KMS-11 (cell line): ENCODE measurements around the gene MTA1.

ENCODE experiments used
- H2AFZ ChIP-seq: fragments of 200-600 bp; sonication (generic); 2 replicates; pipeline ENCODE4 v1.6.1; 2016; ENCODE audit warnings: antibody characterized with exemption, mixed run types, low read depth
- H3K27ac ChIP-seq: fragments of 200-600 bp; sonication (generic); 2 replicates; pipeline ENCODE4 v1.6.1; 2016; ENCODE audit warnings: mild to moderate bottlenecking, mixed run types
- H3K27me3 ChIP-seq: fragments of 200-600 bp; sonication (generic); 2 replicates; pipeline ENCODE4 v1.6.1; 2017; ENCODE audit warnings: mild to moderate bottlenecking, low read depth, mixed run types, moderate library complexity; ENCODE audit not compliant: insufficient read depth
- H3K36me3 ChIP-seq: fragments of 200-600 bp; sonication (generic); 2 replicates; pipeline ENCODE4 v1.6.1; 2017; ENCODE audit warnings: mild to moderate bottlenecking, mixed run types; ENCODE audit not compliant: insufficient read depth
- H3K4me1 ChIP-seq: fragments of 200-600 bp; sonication (generic); 2 replicates; pipeline ENCODE4 v1.6.1; 2016; ENCODE audit warnings: mild to moderate bottlenecking, low read depth, mixed run types; ENCODE audit not compliant: poor library complexity, severe bottlenecking
- H3K4me2 ChIP-seq: fragments of 200-600 bp; sonication (generic); 2 replicates; pipeline ENCODE4 v1.7.0; 2016; ENCODE audit warnings: mild to moderate bottlenecking, mixed run types
- H3K4me3 ChIP-seq: fragments of 200-600 bp; sonication (generic); IDR thresholded peaks from 2 replicates; pipeline ENCODE4 v1.6.1; 2017; ENCODE audit warnings: low read depth, low read length, mixed read lengths; ENCODE audit not compliant: insufficient read depth
- H3K79me2 ChIP-seq: fragments of 200-600 bp; sonication (generic); 2 replicates; pipeline ENCODE4 v1.6.1; 2016; ENCODE audit warnings: low read depth, mixed run types; ENCODE audit not compliant: insufficient read depth
- H3K9ac ChIP-seq: fragments of 200-600 bp; sonication (generic); 2 replicates; pipeline ENCODE4 v1.6.1; 2016; ENCODE audit warnings: mild to moderate bottlenecking, mixed run types
- H4K20me1 ChIP-seq: fragments of 200-600 bp; sonication (generic); 2 replicates; pipeline ENCODE4 v1.6.1; 2016; ENCODE audit warnings: mild to moderate bottlenecking, mixed run types; ENCODE audit not compliant: insufficient read depth
- TF ChIP-seq, protein P1 (sequence below): fragments of 200-600 bp; sonication (generic); conservative IDR thresholded peaks from 2 replicates; pipeline ENCODE4 v1.6.1; 2017; ENCODE audit warnings: low read depth, mild to moderate bottlenecking, antibody characterized with exemption, low read length, moderate library complexity, mixed read lengths

The MTA1 gene

GRCh38 chr14:105421723-105422615 is 2.3 kb downstream of the MTA1 start:
- TF ChIP-seq, protein P1, sequence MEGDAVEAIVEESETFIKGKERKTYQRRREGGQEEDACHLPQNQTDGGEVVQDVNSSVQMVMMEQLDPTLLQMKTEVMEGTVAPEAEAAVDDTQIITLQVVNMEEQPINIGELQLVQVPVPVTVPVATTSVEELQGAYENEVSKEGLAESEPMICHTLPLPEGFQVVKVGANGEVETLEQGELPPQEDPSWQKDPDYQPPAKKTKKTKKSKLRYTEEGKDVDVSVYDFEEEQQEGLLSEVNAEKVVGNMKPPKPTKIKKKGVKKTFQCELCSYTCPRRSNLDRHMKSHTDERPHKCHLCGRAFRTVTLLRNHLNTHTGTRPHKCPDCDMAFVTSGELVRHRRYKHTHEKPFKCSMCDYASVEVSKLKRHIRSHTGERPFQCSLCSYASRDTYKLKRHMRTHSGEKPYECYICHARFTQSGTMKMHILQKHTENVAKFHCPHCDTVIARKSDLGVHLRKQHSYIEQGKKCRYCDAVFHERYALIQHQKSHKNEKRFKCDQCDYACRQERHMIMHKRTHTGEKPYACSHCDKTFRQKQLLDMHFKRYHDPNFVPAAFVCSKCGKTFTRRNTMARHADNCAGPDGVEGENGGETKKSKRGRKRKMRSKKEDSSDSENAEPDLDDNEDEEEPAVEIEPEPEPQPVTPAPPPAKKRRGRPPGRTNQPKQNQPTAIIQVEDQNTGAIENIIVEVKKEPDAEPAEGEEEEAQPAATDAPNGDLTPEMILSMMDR = no peak
- Histone ChIP-seq H3K36me3 (no peaks in the 10 kb centered on the region), H3K4me1 (peaks cover 8% of the 10 kb centered on the region), H3K79me2 (peaks cover 51% of the 10 kb centered on the region), H3K4me3 (no peak overlapping the region), H3K27me3 (no peaks in the 10 kb centered on the region), H3K27ac (no peak overlapping the region), H2AFZ (no peak overlapping the region), H3K4me2 (no peak overlapping the region), H4K20me1 (no peaks in the 10 kb centered on the region), H3K9ac (no peak overlapping the region)

DNA sequence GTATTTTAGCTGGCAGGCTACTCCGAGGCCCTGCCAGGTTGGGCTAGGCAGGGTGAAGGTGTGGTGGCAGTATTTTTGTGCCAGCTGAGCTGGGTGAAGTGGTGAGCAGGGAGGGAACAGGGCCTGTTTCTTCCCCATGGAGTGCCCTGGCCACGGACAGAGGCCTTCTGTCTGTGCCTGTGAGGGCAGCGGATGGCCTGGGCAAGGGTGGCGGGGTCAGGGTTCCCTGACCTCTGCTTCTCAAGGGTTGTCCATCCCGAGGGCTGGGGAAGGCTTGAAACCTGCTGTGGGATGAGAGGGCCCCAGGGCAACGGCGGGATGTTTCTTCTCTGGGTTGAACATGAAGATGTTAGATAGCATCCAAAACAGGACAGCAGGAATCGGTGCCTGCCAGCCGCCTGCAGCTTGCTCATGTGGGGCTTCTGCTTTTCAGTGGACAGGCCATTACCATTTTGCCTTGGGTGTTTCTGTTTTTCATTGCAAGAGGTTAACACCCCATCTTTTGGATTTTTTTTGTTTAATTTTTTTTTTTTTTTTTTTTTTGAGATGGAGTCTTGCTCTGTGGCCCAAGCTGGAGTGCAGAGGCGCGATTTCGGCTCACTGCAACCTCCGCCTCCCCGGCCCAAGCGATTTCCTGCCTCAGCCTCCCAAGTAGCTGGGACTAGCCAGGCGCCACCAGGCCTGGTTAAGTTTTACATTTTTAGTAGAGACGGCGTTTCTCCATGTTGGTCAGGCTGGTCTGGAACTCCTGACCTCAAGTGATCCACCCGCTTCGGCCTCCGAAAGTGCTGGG is 3.3 kb downstream of the MTA1 start:
- no peaks in the 10 kb centered on the region for H4K20me1 ChIP-seq
- H3K9ac ChIP-seq = no peak overlapping the region
- H3K4me2 ChIP-seq = no peak overlapping the region
- H3K79me2 ChIP-seq = peaks cover 51% of the 10 kb centered on the region
- H3K36me3 ChIP-seq = no peaks in the 10 kb centered on the region
- H3K4me3 ChIP-seq = no peak overlapping the region
- no peak overlapping the region for H2AFZ ChIP-seq
- peaks cover 8% of the 10 kb centered on the region for H3K4me1 ChIP-seq
- H3K27ac ChIP-seq = no peak overlapping the region
- TF ChIP-seq, protein P1 = no peak
- H3K27me3 ChIP-seq = no peaks in the 10 kb centered on the region

DNA sequence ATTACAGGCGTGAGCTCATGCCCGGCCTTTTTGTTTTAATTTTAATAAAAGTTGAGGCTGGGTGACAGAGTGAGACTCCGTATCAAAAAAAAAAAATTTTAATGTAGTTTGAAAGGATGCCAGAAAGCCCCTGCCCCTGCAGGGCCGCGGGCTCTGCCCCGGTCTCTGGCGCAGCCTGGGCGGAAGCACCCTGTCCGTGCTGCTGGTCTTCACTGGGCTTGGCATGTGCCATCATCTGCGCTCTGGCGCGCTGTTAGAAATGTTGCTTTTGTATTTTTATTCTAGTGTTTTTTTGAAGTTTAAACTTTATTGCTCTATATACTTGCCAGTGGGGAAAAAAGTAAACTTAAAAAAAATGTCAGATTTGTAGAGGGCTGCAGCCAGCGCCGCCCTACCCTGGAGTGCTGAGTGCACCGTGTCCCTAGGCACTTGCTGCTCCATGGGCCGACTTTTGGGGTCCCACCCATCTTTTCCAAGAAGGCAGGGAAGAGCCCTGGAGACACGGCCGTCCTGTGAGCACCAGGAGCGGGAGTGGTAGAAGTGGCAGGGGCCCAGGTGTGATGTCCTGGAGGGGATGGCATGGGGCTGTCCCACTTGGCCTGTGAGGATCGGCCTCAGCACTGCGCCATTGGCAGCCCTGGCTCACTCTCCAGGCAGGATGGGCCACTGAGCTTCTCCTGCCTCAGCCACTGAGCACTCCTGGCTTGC is 4.0 kb downstream of the MTA1 start:
- Histone ChIP-seq H3K4me3 (no peak overlapping the region), H2AFZ (no peak overlapping the region), H3K36me3 (no peaks in the 10 kb centered on the region), H3K79me2 (peaks cover 51% of the 10 kb centered on the region), H3K4me2 (no peak overlapping the region), H3K9ac (no peak overlapping the region), H3K27ac (no peak overlapping the region), H3K4me1 (peaks cover 7% of the 10 kb centered on the region), H4K20me1 (no peaks in the 10 kb centered on the region), H3K27me3 (no peaks in the 10 kb centered on the region)
- TF ChIP-seq, protein P1 = no peak

DNA sequence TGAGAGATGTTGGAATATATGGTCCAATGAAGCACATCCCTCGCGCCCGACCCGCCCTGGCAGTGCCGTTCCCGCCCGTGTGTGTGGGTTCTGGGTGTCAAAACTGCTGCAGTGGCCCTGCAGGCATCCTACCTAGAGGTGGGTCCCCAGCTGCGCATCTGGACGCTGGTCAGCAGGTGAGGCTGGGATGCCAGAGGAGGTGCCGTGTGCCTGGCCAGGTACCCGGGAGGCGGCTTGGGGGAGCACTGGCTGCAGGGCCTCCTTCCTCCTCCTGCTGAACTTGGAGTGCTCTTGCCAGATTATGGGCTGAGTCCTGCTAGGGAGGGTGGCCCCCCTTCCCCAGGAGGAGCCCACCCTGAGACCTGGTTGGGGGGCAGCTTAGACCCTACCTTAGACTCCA is 5.2 kb downstream of the MTA1 start:
- Histone ChIP-seq H3K4me1 (no peaks in the 10 kb centered on the region), H3K27ac (no peak overlapping the region), H4K20me1 (no peaks in the 10 kb centered on the region), H3K27me3 (no peaks in the 10 kb centered on the region), H3K4me3 (no peak overlapping the region), H3K36me3 (no peaks in the 10 kb centered on the region), H3K4me2 (no peak overlapping the region), H2AFZ (no peak overlapping the region), H3K9ac (no peak overlapping the region), H3K79me2 (peaks cover 51% of the 10 kb centered on the region)
- TF ChIP-seq, protein P1 = no peak
